ENCODE results near the gene AP1G2. TPM values are rescaled to one million over a fixed set of nuclear protein-coding genes. Genes with fewer than 3 reads are reported as not detected.
A peak's percentile ranks its signal among the peaks of the same experiment; 100 is the strongest.

The AP1G2 gene
- total RNA-seq, 1 donor from 2014 or later, result 262 TPM

- peaks cover 4% of the 10 kb centered on the region for H3K36me3 Mint-ChIP-seq (ENCODE audit: insufficient read depth)
- H3K9me3 Mint-ChIP-seq (ENCODE audit: low read depth), result no peaks in the 10 kb centered on the region
- peak overlapping the region; percentile 99 for H3K27ac Mint-ChIP-seq
These were observed 519 bp upstream of the AP1G2 start for GRCh38 chr14:23568021-23568599.

GRCh38 chr14:23566778-23567185 is 809 bp downstream of the AP1G2 start:
- H3K4me1 Mint-ChIP-seq (ENCODE audit: low read depth), result peaks cover 15% of the 10 kb centered on the region
- no peaks in the 10 kb centered on the region for H3K9me3 Mint-ChIP-seq (ENCODE audit: low read depth)
- no peak for DNase-seq (ENCODE audit: low spot score, unreplicated experiment)
- H3K27ac Mint-ChIP-seq, result peak overlapping the region; percentile 99
- peaks cover 7% of the 10 kb centered on the region for H3K36me3 Mint-ChIP-seq (ENCODE audit: insufficient read depth)
- H3K27me3 Mint-ChIP-seq, result peaks cover 9% of the 10 kb centered on the region
- peak overlapping the region; percentile 100 for H3K4me3 Mint-ChIP-seq (ENCODE audit: low read depth)
- TF ChIP-seq, protein P1, sequence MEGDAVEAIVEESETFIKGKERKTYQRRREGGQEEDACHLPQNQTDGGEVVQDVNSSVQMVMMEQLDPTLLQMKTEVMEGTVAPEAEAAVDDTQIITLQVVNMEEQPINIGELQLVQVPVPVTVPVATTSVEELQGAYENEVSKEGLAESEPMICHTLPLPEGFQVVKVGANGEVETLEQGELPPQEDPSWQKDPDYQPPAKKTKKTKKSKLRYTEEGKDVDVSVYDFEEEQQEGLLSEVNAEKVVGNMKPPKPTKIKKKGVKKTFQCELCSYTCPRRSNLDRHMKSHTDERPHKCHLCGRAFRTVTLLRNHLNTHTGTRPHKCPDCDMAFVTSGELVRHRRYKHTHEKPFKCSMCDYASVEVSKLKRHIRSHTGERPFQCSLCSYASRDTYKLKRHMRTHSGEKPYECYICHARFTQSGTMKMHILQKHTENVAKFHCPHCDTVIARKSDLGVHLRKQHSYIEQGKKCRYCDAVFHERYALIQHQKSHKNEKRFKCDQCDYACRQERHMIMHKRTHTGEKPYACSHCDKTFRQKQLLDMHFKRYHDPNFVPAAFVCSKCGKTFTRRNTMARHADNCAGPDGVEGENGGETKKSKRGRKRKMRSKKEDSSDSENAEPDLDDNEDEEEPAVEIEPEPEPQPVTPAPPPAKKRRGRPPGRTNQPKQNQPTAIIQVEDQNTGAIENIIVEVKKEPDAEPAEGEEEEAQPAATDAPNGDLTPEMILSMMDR (IDR thresholded peaks at IDR 0.05; ENCODE audit: unreplicated experiment), result peak; percentile 17

More at GRCh38 chr14:23568021-23568599, 519 bp upstream of the AP1G2 start:
- Mint-ChIP-seq H3K4me1 (ENCODE audit: low read depth) (peaks cover 15% of the 10 kb centered on the region), H3K27me3 (peaks cover 23% of the 10 kb centered on the region), H3K4me3 (ENCODE audit: low read depth) (peak overlapping the region; percentile 100)
- no peak for DNase-seq (ENCODE audit: low spot score, unreplicated experiment)
- TF ChIP-seq, protein P1 (IDR thresholded peaks at IDR 0.05; ENCODE audit: unreplicated experiment), result no peak

DNA sequence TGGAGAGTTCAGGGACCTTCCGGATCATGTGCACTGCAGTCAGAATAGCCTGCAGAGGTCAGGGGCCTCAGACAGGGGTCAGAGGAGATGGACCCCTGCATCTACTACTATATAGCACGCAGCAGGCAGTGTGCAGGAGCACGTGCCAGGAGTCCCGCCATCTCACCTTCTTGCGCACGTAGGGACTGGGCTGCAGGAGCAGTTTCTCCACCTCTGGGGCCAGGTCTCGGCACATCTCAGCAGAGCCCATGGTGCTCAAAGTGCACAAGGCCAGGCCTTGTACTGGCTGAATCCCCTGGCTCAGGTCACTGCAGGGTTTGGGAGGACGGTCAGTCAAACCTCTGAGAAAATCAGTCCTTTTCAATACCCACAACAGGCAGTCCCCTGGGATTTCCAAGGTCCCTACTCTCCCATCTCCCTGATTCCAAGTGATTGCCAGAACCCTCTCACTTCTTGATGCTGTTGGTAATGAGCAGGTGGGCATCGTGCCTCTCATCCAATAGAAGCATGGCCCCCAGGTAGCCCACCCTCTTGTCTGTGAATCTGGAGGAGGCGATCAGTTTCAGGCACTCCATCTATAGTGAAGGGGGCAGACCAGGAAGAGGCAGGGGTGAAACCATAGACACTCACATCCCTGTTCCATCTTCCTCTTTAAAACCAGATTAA is 1.3 kb downstream of the AP1G2 start:
- Mint-ChIP-seq H3K4me3 (ENCODE audit: low read depth) (peak overlapping the region; percentile 100), H3K27me3 (peaks cover 5% of the 10 kb centered on the region), H3K9me3 (ENCODE audit: low read depth) (no peaks in the 10 kb centered on the region), H3K36me3 (ENCODE audit: insufficient read depth) (peaks cover 10% of the 10 kb centered on the region), H3K4me1 (ENCODE audit: low read depth) (peaks cover 15% of the 10 kb centered on the region), H3K27ac (peak overlapping the region; percentile 99)
- TF ChIP-seq, protein P1 (IDR thresholded peaks at IDR 0.05; ENCODE audit: unreplicated experiment), result no peak
- DNase-seq (ENCODE audit: low spot score, unreplicated experiment), result no peak

- H3K27me3 Mint-ChIP-seq, result peaks cover 5% of the 10 kb centered on the region
These were observed 2.0 kb downstream of the AP1G2 start for GRCh38 chr14:23565626-23566025.

GRCh38 chr14:23564876-23565275 is 2.7 kb downstream of the AP1G2 start:
- Mint-ChIP-seq H3K4me3 (ENCODE audit: low read depth) (peak overlapping the region; percentile 16), H3K27ac (no peak overlapping the region), H3K27me3 (peaks cover 5% of the 10 kb centered on the region), H3K9me3 (ENCODE audit: low read depth) (no peaks in the 10 kb centered on the region), H3K36me3 (ENCODE audit: insufficient read depth) (peaks cover 17% of the 10 kb centered on the region), H3K4me1 (ENCODE audit: low read depth) (peaks cover 15% of the 10 kb centered on the region)
- TF ChIP-seq, protein P1 (IDR thresholded peaks at IDR 0.05; ENCODE audit: unreplicated experiment), result no peak
- DNase-seq (ENCODE audit: low spot score, unreplicated experiment), result no peak

More at GRCh38 chr14:23565626-23566025, 2.0 kb downstream of the AP1G2 start:
- Mint-ChIP-seq H3K4me1 (ENCODE audit: low read depth) (peaks cover 15% of the 10 kb centered on the region), H3K27ac (no peak overlapping the region), H3K9me3 (ENCODE audit: low read depth) (no peaks in the 10 kb centered on the region), H3K4me3 (ENCODE audit: low read depth) (peak overlapping the region; percentile 26), H3K36me3 (ENCODE audit: insufficient read depth) (peaks cover 13% of the 10 kb centered on the region)
- TF ChIP-seq, protein P1 (IDR thresholded peaks at IDR 0.05; ENCODE audit: unreplicated experiment), result no peak
- no peak for DNase-seq (ENCODE audit: low spot score, unreplicated experiment)
